Neural cell (in vitro differentiated cells): Measurements from ENCODE around the gene NF1.

Experiments used
- CTCF ChIP-seq: fragments of 450-650 bp; IDR thresholded peaks from 2 replicates; pipeline ENCODE4 v1.5.1; 2014; ENCODE audit warnings: antibody characterized with exemption, mild to moderate bottlenecking, moderate library complexity; ENCODE audit not compliant: poor library complexity, severe bottlenecking
- EP300 ChIP-seq: fragments of 450-650 bp; conservative IDR thresholded peaks from 2 replicates; pipeline ENCODE4 v1.6.1; 2014; ENCODE audit warnings: antibody characterized with exemption, mild to moderate bottlenecking, moderate library complexity; ENCODE audit not compliant: poor library complexity, severe bottlenecking
- EZH2 ChIP-seq: fragments of 200-600, 300-800 bp; shearing (Covaris generic), sonication (generic); IDR thresholded peaks from 2 replicates; pipeline ENCODE4 v1.6.1; 2014; ENCODE audit warnings: antibody characterized with exemption, low read length, borderline replicate concordance, mild to moderate bottlenecking; ENCODE audit not compliant: insufficient read depth, poor library complexity, severe bottlenecking
- MXI1 ChIP-seq: fragments of 450-650 bp; conservative IDR thresholded peaks from 2 replicates; pipeline ENCODE4 v1.6.1; 2014; ENCODE audit warnings: antibody characterized with exemption, mild to moderate bottlenecking; ENCODE audit not compliant: poor library complexity, severe bottlenecking
- POLR2AphosphoS5 ChIP-seq: IDR thresholded peaks from 2 replicates; pipeline ENCODE4 v1.6.1; 2012
- RAD21 ChIP-seq: fragments of 450-650 bp; conservative IDR thresholded peaks from 2 replicates; pipeline ENCODE4 v1.6.1; 2014; ENCODE audit warnings: antibody characterized with exemption, mild to moderate bottlenecking, moderate library complexity
- REST ChIP-seq: IDR thresholded peaks from 2 replicates; pipeline ENCODE4 v1.6.1; 2012; ENCODE audit warnings: borderline replicate concordance
- SMC3 ChIP-seq: fragments of 450-650 bp; conservative IDR thresholded peaks from 2 replicates; pipeline ENCODE4 v1.6.1; 2014; ENCODE audit warnings: antibody characterized with exemption, mild to moderate bottlenecking, moderate library complexity; ENCODE audit not compliant: poor library complexity
- TAF1 ChIP-seq: IDR thresholded peaks from 2 replicates; pipeline ENCODE4 v1.6.1; 2012; ENCODE audit warnings: low read depth

GRCh38 chr17:31156326-31156725 is 61.5 kb downstream of the NF1 start:
- TF ChIP-seq CTCF, result no peak
- TF ChIP-seq EP300, result no peak
- no peak for TF ChIP-seq RAD21
- TF ChIP-seq REST, result no peak
- no peak for TF ChIP-seq POLR2AphosphoS5
- no peak for TF ChIP-seq MXI1
- TF ChIP-seq EZH2, result no peak
- TF ChIP-seq SMC3, result no peak
- TF ChIP-seq TAF1, result no peak
